Measurements from ENCODE around the gene DGKE. TPM values are rescaled to one million over a fixed set of nuclear protein-coding genes. Genes with fewer than 3 reads are reported as not detected.

Gene DGKE
- 1 to 10 TPM; 7.6 to 9.2 TPM for total RNA-seq
- long read RNA-seq, partial matches to known transcripts = 1 of 3 reads
- long read RNA-seq, other reads (novel, unspliced or antisense) = 2 of 3 reads

DNA sequence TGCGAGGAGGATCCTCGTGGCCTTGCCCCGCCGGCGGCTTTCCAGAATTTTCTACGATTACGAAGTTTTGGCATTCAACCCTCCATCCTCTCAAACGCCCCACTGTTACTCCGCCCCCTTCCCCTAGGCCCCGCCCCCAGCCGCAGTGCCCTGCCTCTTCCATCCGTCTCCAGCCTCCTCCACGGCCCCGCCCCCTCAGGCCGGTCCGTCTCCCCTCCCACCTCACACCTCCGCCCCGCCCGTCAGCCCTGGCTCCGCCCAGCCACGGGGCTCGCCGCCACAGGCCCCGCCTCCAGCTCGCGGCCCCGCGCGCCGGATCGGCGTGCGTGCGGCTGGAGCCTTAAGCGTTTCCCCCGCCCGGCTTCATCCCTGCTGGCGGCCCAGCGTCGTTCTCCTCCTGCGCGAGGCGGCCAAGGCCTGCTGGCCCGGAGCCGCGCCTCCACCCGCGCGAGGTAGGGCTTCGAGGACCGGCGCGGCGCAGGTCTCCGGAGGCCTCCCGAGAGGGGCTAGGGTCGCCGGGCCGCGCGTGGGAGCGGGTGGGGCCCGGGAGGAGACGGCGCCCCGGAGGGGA, at the start of gene DGKE, which contains the start of gene C17orf67:
DGKE (plus strand) TSS at position 343 of the 571 bp plus-strand sequence. CDS start 645 bp downstream, outside the sequence.
C17orf67 (minus strand) TSS at position 112 of the 571 bp plus-strand sequence. CDS start 18,110 bp downstream, outside the sequence.
- intact Hi-C loops (cut with DNase I, micrococcal nuclease) = no loop called here
- DNase-seq = peak; percentile 98 to 99
- ATAC-seq = peak; percentile 91

DNA sequence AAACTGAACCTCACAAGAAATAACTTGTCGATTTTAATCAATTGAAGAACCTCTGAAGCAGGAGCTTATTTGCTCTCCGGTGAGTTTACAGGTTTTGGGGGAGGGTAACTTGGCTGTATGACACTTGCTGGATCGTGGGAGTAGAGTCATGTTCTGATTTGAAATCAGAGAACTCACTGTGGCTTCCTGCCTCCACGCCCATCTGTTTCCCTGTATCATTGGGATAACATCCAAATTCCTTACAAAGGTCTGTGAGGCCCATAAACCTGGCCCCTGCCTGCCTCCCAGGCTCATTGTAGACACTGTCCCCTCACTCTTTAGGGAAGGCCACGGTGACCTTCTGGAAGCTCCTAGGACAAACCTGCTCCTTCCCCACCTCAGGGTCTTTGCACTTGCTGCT, 48.5 kb upstream of the DGKE start:
- no peak for DNase-seq
- intact Hi-C loops (cut with DNase I, micrococcal nuclease) = no loop called here
- ATAC-seq = no peak

DNA sequence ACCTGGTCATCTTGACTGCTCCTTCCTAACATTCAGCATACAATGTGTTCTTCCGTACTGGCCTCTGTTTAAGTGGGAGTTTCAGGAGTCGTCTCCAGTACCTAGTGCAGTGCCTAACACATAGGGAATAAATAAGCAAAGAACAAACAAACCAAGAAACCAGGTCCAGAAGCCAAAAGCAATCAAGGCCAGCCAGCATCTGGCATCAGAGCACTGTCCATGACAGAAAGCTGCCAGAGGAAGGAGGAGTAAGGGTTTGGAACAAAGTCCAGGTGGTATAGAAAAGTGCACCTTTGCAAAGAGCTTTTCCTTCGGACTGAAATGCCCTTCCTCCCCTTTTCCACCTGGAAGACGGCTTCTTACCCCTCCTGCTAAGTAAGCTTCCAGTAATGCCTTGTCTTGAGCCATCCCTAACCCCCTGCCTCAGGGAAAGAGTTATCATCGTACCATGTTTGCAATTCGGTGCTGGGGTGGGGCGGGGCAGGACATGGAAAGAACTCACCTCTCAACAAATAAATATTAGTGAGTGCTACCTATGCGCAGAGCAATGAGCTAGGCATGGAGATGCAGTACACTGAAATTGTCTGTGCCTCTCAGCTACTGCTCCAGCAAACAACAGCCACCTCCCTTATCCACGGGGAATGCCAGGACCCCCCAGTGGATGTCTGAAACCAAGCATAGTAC, 47.8 kb upstream of the DGKE start:
- DNase-seq = no peak
- peak; percentile 70 for ATAC-seq
- intact Hi-C loops (cut with DNase I, micrococcal nuclease) = no loop called here

DNA sequence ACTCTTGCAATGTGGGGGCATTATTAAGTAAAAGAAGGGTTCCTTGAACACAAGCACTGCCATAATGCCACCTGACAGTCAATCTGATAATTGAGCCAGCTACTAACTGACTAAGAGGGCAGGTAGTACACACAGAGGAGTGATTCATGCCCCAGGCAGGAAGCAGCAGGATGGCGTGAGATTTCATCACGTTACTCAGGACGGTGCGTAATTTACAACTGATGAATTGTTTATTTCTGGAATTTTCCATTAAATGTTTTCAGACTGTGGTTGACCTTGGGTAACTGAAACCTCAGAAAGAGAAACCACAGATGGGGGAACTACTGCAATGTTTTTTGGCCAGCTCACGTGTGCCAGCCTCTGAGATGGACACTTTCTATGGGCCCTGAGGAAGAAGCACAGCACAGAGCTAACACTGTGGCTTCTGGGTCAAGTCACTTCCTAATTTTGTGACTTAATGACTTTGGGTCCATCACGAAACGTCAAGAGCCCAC, 46.9 kb upstream of the DGKE start:
- intact Hi-C loops (cut with DNase I, micrococcal nuclease) = no loop called here
- peak in 1 of 2 donors; percentile 45 for DNase-seq
- ATAC-seq = peak; percentile 80

DNA sequence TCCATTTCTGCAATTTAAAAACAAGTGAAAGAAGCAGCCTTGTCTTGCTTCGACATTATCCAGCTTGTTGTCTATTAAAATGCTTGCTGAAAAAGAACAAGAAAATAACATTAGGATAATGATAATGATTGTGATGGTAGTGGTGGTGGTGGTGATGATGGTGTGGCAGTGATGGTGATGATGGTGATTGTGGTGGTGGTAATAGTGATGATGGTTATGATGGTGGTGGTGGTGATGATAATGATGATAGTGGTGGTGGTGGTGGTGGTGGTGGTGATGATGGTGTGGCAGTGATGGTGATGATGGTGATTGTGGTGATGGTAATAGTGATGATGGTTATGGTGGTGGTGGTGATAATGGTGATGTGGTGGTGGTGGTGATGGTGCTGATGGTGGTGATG, 41.7 kb upstream of the DGKE start:
- no peak for DNase-seq
- intact Hi-C loops (cut with DNase I, micrococcal nuclease) = no loop called here
- no peak for ATAC-seq

DNA sequence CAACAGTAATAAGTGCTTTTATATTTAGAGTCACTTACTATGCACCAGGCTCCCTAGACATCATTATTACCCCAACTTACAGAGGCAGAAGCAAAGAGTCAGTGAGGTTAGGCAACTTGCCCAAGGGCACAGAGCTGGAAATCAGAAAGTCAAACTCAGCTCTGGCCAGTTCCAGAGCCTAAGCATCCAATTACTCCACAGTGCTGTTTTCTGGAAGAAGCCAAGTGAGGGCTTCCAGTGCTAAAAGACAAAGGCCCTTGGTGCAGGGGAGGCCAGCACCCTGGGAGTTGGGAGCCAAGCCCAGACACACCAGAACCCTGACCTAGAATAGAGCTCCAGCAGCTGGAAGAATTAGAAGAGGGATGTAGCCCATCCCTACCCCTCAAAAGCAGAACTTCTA, 40.4 kb upstream of the DGKE start:
- no peak for ATAC-seq
- intact Hi-C loops (cut with DNase I, micrococcal nuclease) = no loop called here
- no peak for DNase-seq

- no peak for ATAC-seq
- no peak for DNase-seq
- intact Hi-C loops (cut with DNase I, micrococcal nuclease) = no loop called here
Measured at GRCh38 chr17:56793957-56794356, 40.0 kb upstream of the DGKE start.

GRCh38 chr17:56795221-56795865, 38.6 kb upstream of the DGKE start:
- intact Hi-C loops (cut with DNase I, micrococcal nuclease) = no loop called here
- ATAC-seq (peak; percentile 76), DNase-seq (no peak)

GRCh38 chr17:56796536-56796935, 37.4 kb upstream of the DGKE start:
- intact Hi-C loops (cut with DNase I, micrococcal nuclease) = no loop called here
- ATAC-seq (no peak), DNase-seq (no peak)

GRCh38 chr17:56798916-56799315, 35.0 kb upstream of the DGKE start:
- no peak for ATAC-seq
- intact Hi-C loops (cut with DNase I, micrococcal nuclease) = no loop called here
- no peak for DNase-seq

GRCh38 chr17:56801459-56802178, 32.3 kb upstream of the DGKE start:
- intact Hi-C loops (cut with DNase I, micrococcal nuclease) = no loop called here
- ATAC-seq = no peak

DNA sequence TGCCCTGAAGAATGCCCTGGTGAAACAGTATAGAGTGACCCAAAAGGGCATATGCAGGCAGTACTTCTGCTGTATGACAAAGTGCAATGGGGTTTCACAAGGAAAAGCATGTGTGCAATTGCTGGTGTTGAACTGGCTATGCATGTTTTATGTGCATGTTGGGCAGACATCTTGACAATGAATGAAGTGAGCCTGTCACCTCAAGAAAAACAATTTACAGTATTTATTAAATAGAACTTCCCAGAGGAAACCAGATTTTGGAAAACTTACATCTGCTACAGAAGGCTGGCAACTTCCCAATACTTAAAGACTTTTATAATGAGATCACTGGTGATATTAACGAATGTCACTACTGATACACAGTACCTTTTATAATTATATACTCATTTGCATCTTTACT, 30.9 kb upstream of the DGKE start:
- intact Hi-C loops (cut with DNase I, micrococcal nuclease) = no loop called here
- DNase-seq (no peak), ATAC-seq (no peak)

More at GRCh38 chr17:56801459-56802178, 32.3 kb upstream of the DGKE start:
- no peak for DNase-seq

DNA sequence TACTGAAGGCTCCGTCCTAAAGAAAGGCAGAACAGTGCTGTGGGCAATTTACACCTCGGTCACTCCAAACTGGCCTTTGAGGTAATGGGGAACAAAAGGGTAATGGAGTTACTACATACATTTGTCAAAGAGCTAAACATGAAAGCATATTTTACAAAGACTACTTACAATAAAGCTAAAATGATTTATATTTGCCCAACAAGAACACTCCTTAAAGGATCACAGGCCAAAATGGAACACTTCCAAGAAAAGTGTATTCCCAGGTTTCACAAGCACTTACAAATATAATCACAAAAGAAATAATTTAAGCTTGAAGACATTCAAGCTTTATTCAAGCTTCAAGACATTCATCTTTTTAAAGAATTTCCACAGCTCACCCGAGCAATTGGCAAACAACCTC, 29.5 kb upstream of the DGKE start:
- intact Hi-C loops (cut with DNase I, micrococcal nuclease) = no loop called here
- no peak for DNase-seq
- ATAC-seq = no peak

- ATAC-seq = no peak
Measured at GRCh38 chr17:56806949-56807348, 27.0 kb upstream of the DGKE start.

GRCh38 chr17:56807723-56808122, 26.2 kb upstream of the DGKE start:
- intact Hi-C loops (cut with DNase I, micrococcal nuclease) = no loop called here
- ATAC-seq = no peak
- no peak for DNase-seq

More at GRCh38 chr17:56806949-56807348, 27.0 kb upstream of the DGKE start:
- intact Hi-C loops (cut with DNase I, micrococcal nuclease) = no loop called here
- DNase-seq = no peak

- DNase-seq = no peak
- intact Hi-C loops (cut with DNase I, micrococcal nuclease) = no loop called here
- ATAC-seq = peak; percentile 27
Measured at GRCh38 chr17:56808503-56808902, 25.4 kb upstream of the DGKE start.

- no peak for ATAC-seq
- intact Hi-C loops (cut with DNase I, micrococcal nuclease) = no loop called here
- DNase-seq = no peak
Measured at GRCh38 chr17:56809106-56809819, 24.7 kb upstream of the DGKE start.

DNA sequence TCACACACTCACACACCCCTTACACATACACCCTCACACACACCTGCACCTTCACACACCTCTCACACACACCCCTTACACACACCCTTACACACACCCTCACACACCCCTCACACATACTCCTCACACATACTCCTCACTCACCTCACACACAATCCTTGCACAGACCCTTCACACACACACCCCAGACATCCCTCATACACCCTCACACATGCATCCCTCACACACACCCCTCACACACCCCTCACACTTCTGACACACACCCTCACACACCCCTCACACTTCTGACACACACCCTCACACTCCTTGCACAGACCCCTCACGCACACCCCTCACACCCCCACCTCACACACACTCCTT, 24.2 kb upstream of the DGKE start:
- ATAC-seq (no peak), DNase-seq (no peak)
- intact Hi-C loops (cut with DNase I, micrococcal nuclease) = no loop called here

- DNase-seq = no peak
Measured at GRCh38 chr17:56810343-56810742, 23.6 kb upstream of the DGKE start.

More at GRCh38 chr17:56810343-56810742, 23.6 kb upstream of the DGKE start:
- no peak for ATAC-seq
- intact Hi-C loops (cut with DNase I, micrococcal nuclease) = no loop called here
